Measurements from ENCODE around the gene LIN37. TPM values are rescaled to one million over a fixed set of nuclear protein-coding genes. Genes with fewer than 3 reads are reported as not detected.

The LIN37 gene
- total and polyA plus RNA-seq, 2 experiments from 2014 or later, result 4.3 to 6.8 TPM

DNA sequence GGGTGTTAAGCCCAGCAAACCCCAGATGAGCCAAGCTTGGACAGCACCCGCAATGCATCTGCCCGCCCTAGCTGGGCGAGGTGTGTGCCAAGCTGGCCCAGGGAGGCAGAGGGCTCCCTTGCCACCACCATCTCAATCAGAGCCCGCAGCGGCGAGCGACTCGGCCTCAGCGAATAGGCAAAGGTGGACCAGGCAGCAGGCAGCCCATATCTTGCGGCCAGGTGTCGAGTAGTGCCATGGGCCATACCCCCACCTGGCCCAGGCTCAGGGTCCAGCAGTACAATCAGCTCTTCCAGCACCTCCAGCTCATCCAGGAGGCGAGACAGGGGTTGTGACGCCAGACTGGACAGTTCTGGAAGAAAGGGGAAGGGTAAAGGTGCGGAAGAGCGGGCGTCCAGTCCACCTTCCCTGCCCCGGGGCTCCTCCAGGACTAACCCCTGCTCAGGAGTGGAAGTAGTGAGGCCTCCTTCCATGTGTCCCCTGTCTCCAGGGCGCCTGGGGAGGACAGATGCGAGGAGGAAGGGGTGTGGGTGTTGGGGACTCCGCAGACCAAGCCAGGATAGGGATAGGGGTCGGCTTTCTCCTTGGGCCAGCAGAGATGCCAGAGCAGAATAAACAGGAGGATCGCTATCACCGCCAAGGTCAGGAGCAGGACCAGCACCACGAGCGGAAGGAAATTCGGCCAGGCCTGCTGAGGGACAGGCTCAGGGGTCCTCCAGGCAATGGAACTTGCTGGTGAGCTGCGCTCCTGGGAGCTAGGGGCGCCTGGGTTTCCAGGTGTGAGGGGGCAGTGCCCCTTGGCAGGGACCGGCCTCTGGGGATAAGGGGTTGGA is 8.9 kb upstream of the LIN37 start:
- peaks cover 8% of the 10 kb centered on the region for H3K27me3 Mint-ChIP-seq (ENCODE audit: insufficient read depth, low read depth, poor library complexity)
- Histone ChIP-seq H3K36me3 (ENCODE audit: insufficient read depth) (peaks cover 4% of the 10 kb centered on the region; the same call in 1 of the 2 replicates), H3K4me3 (peak overlapping the region; percentile 96), H3K27ac (ENCODE audit: low read depth) (peak overlapping the region; percentile 81; the same call in 1 of the 2 replicates), H2AFZ (no peak overlapping the region), H3K27me3 (ENCODE audit: insufficient read depth) (no peaks in the 10 kb centered on the region), H4K20me1 (replicated peaks; ENCODE audit: insufficient read depth) (no peaks in the 10 kb centered on the region; the same call in 1 of the 2 replicates), H3K4me1 (ENCODE audit: insufficient read depth) (peaks cover 4% of the 10 kb centered on the region; the same call in 1 of the 2 replicates), H3K79me2 (replicated peaks; ENCODE audit: insufficient read depth) (no peaks in the 10 kb centered on the region), H3F3A (replicated peaks; ENCODE audit: low read depth) (peaks cover 10% of the 10 kb centered on the region), H3K9me2 (ENCODE audit: insufficient read depth) (no peaks in the 10 kb centered on the region), H3K4me2 (peak overlapping the region; percentile 91)
- H3K9me3 Mint-ChIP-seq, result no peaks in the 10 kb centered on the region; the same call in 2 of the 3 replicates
- TF ChIP-seq EZH2 (IDR thresholded peaks at IDR 0.05; ENCODE audit: low read depth, unreplicated experiment) (no peak), CREB1 (CRISPR knock-in tag; IDR thresholded peaks at IDR 0.05; ENCODE audit: low read depth) (no peak), ZNF331 (CRISPR knock-in tag; IDR thresholded peaks at IDR 0.05; ENCODE audit: low read depth) (no peak), ETS1 (IDR thresholded peaks at IDR 0.05) (no peak), NANOG (IDR thresholded peaks at IDR 0.05; ENCODE audit: borderline replicate concordance) (no peak), ZNF462 (CRISPR knock-in tag; IDR thresholded peaks at IDR 0.05) (no peak), ZNF114 (CRISPR knock-in tag; IDR thresholded peaks at IDR 0.05) (no peak), POLR2AphosphoS5 (IDR thresholded peaks at IDR 0.05; ENCODE audit: low read depth) (no peak; the same call in 1 of the 2 replicates), STAT1 (IDR thresholded peaks at IDR 0.05; ENCODE audit: unreplicated experiment) (no peak), EZH2phosphoT487 (IDR thresholded peaks at IDR 0.05; ENCODE audit: unreplicated experiment) (no peak), JUNB (IDR thresholded peaks at IDR 0.05; ENCODE audit: unreplicated experiment) (no peak)
- TF ChIP-seq, protein P1, sequence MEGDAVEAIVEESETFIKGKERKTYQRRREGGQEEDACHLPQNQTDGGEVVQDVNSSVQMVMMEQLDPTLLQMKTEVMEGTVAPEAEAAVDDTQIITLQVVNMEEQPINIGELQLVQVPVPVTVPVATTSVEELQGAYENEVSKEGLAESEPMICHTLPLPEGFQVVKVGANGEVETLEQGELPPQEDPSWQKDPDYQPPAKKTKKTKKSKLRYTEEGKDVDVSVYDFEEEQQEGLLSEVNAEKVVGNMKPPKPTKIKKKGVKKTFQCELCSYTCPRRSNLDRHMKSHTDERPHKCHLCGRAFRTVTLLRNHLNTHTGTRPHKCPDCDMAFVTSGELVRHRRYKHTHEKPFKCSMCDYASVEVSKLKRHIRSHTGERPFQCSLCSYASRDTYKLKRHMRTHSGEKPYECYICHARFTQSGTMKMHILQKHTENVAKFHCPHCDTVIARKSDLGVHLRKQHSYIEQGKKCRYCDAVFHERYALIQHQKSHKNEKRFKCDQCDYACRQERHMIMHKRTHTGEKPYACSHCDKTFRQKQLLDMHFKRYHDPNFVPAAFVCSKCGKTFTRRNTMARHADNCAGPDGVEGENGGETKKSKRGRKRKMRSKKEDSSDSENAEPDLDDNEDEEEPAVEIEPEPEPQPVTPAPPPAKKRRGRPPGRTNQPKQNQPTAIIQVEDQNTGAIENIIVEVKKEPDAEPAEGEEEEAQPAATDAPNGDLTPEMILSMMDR (conservative IDR thresholded peaks at IDR 0.05; ENCODE audit: low read depth in 2 of 2), result no peak
- TF ChIP-seq, protein P2, sequence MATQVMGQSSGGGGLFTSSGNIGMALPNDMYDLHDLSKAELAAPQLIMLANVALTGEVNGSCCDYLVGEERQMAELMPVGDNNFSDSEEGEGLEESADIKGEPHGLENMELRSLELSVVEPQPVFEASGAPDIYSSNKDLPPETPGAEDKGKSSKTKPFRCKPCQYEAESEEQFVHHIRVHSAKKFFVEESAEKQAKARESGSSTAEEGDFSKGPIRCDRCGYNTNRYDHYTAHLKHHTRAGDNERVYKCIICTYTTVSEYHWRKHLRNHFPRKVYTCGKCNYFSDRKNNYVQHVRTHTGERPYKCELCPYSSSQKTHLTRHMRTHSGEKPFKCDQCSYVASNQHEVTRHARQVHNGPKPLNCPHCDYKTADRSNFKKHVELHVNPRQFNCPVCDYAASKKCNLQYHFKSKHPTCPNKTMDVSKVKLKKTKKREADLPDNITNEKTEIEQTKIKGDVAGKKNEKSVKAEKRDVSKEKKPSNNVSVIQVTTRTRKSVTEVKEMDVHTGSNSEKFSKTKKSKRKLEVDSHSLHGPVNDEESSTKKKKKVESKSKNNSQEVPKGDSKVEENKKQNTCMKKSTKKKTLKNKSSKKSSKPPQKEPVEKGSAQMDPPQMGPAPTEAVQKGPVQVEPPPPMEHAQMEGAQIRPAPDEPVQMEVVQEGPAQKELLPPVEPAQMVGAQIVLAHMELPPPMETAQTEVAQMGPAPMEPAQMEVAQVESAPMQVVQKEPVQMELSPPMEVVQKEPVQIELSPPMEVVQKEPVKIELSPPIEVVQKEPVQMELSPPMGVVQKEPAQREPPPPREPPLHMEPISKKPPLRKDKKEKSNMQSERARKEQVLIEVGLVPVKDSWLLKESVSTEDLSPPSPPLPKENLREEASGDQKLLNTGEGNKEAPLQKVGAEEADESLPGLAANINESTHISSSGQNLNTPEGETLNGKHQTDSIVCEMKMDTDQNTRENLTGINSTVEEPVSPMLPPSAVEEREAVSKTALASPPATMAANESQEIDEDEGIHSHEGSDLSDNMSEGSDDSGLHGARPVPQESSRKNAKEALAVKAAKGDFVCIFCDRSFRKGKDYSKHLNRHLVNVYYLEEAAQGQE (IDR thresholded peaks at IDR 0.05; ENCODE audit: unreplicated experiment), result no peak
- H3K36me3 Mint-ChIP-seq (ENCODE audit: low read depth), result peaks cover 45% of the 10 kb centered on the region
- ATAC-seq (no peak), DNase-seq (ENCODE audit: low spot score) (peak; percentile 33)
- peaks cover 9% of the 10 kb centered on the region for H3K4me1 Mint-ChIP-seq
- no peak overlapping the region for H3K27ac Mint-ChIP-seq
- peak overlapping the region; percentile 83 for H3K4me3 Mint-ChIP-seq

Measured in GM23338 (cell line).